ENCODE data around the gene PROS1.

PROS1 gene

DNA sequence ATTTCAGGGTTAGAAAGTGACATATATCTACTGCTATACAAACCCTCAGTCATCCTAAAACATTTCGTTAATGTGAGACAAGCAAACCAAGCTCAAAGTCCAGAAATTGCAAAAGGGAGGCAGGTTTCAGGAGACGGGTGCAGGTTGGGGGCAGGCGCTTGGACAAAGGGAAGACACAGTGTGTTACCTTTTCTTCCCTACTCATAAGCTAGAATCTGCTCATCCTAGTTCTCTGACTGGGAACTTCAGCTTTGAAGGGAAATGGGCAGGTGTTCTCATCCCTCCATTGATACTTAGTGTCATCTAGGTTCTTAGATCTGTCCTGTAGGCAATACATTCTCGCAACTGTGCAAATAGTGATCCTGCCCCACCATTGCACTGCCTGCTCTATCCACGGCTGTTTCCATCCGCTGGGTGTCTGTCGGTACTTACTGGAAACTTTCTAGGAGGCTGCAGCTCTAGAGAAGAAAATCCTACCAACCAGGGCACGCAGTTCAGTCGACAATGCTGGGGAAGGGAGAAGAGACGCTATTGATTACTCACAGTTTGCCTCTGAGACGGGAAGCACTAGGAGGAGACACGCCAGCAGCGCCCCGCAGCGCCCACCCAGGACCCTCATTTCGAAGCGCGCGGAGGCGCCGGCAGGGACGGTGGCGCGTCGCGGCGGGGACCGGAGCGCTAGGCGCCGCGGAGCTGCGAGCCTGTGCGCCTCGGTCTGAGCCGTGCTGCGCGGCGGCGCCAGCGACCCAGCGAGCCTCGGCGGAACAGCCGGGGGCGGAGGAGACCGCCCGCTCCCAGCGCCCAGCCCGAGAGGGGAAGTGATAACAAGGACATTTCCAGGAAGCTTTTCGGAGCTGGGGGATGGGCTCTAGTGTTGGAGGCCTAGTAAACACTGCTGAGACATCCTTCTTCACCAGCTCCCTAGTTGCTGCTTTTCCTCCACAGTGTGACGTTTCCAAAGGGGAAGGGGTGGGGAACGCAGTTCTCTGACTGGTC is at the start of gene PROS1:
TSS of gene PROS1 (minus strand) at position 766 of the 996 bp plus-strand sequence. CDS start at position 619, 147 bp downstream.
- DNase-seq, result peak; percentile 10

DNA sequence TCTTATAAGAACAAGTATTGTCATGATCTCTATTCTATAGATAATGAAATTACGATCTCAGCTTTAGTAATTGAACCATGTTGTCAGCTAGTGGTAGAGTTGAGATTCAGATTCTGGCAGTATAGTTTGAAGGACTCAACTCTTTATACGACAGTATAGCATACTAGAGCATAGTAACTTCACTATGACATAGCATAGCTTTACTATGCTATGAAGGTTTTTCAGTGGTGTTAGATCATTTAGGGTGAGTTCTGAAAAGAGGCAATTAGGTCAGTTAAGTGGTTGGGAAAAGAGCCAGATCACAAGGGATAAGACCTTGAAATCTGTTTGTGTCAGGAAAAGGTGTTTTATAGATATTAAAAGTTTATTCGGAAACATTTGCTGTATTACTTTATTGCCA is 46.6 kb upstream of the PROS1 start:
- DNase-seq, result no peak

DNA sequence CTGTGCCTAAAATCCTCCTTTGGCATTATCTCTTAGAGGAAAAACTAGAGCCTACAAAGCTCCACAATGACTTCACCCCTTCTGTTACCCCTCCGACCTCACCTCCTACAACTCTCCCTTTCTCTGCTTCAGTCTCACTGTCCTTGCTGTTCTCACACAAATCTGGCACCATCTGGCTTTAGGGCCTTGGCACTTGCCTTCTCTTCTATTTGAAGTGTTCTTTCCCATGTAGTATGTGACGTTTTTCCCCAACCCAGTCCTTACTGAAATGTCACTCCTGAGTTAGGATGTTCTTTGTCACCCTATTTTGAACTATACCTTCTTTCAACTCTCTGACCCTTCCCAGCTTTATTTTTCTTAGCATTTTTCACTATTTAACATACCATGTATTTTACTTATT is 46.0 kb upstream of the PROS1 start:
- DNase-seq, result no peak

DNA sequence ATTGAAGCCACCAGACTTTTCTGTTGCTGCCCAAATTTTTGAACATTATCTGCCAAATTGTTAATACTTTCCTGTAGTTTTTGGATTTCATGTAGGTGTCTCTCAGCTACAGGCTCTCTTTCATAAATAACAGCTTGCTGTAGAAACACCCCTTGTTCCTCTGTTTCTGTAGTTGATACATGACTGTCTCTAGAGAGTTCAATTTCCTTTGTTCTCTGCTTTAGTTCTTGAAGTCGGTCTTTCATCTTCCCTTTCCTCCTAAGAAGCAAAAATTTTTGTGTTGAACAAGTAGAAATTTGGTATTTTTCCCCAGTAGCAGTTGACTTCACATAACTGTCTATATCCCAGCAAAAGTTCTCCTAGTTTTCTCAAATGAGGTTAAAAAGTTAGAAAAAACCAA is 41.3 kb upstream of the PROS1 start:
- DNase-seq, result no peak

DNA sequence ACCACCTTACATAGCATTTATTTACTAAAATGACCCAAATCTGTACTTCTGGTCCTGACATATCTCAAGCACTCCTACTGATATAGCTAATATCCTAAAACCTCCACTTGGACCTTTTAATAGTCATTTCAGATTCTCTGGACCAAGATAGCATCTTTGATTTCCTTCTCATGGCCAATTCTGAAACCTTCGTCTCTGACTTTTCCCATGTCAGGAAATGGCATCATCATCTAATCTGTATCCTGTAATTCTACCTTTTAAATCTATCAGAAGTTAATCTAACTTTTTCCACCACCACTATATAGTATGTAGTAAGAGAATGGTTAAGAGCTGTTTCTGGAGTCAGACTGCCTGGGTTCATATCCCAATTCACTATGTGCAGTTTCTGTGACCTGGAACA is 38.5 kb upstream of the PROS1 start:
- no peak for DNase-seq

DNA sequence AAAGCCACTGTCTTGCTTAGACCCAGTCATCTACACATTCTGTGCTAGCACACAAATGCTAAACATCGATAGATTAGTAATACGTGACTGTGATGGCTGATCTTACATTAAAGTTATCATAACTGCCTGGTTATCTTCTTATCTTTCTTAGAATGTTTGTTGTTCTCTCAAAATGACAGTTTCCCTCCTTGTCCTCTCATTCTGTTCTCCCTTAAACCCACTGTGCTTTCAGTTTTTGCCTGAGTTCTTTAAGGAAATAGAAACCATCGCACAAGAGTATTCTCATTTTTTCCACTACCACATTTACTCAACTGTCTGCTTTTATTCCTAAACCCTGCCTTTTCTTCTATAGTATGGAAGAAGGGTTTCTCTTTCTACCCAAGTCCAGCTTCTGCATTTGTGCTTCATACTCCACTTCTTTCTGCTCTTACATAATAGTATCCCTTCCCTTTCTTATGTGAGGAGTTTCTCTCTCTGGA is 37.6 kb upstream of the PROS1 start:
- DNase-seq, result no peak

DNA sequence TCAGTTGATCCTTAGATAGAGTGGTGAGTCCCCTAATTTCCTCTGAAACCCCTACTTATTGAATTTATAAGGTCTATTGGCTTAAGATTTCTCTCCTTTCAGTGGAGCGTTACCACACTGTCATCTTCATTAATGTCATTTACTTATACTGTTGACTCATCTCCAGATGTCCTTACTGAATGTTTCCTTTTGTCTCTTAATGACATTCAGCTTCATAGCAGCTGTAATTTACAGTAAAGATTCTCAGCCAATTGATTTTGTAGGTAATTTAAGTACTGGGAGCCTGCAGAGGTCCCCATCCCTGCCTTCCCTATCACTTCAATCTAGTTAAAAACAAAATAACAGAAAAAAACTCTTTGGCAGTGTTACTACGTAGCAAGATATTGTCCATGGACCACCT is 35.9 kb upstream of the PROS1 start:
- DNase-seq, result no peak

DNA sequence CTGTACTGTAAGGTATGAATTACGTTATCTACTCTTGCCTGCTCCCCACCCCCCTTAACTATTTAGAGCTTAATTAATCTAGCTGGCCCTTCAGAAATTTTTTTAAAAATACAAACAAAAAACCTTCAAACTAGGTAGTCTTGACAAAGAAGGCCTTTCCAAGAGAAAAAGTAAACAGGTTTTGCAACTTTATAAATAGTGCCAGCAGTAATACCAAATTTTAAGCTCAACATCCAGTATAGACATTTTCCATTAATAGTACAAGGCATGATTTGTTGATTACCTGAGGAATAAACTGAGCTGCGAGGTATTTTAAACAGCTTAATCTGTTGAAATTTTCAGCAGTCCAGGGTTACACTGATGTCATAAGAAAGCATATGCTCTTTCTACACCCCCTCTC is 34.6 kb upstream of the PROS1 start:
- no peak for DNase-seq

DNA sequence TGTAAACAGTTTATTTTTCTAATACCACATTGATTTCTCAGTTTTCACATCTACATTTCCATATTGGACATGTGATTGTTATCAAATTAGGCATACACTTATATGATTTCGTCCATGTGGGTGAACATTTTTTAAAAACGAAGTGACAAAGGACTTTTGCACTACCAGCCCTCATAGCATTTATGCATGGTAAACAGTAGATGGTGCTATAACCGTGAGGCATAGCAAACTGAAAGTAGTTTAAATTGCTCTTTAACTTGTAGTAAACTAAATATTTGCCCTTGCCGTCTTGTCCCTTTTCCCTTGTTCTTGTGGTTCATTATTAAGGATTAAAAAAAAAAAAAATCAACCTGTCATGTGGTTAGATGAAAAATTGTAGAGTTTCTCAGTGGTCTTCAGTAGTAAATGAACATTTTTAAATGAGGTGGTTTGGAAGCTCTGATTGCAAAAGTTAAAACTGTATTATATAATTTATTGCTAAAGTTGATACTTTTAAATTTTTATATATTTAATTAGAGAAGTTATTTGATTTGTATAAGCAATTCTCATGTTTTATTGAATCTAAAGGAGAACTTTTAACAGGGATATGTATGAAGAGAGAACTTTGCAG is 30.7 kb upstream of the PROS1 start:
- DNase-seq, result no peak

DNA sequence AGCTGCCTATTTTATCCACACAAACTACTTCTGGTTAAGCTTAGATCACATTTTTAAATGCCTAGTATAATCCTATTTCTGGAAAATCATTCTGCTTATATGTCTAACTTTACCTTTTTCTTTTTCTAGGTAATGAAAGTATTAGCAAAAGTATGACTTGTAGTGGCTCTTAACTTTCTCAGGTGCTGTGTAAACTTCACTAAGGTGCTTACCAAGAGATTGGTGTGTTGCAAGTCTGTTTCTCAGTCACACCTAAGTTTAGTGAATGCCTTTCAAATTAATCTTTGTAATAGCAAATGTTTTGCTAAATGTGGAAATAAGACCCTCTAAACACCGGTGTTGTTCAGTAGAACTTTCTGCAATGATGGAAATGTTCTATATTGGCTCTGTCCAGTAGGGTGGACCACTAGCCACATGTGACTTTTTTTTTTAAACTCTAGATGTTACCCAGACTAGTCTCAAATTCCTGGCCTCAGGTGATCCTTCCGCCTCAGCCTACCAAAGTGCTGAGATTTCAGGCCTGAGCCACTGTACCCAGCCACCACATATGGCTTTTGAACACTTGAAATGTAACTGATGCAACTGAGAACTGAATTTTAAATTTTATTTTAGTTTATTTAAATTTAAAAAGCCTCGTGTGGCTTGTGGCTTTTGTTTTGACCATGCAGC is 28.3 kb upstream of the PROS1 start:
- no peak for DNase-seq

DNA sequence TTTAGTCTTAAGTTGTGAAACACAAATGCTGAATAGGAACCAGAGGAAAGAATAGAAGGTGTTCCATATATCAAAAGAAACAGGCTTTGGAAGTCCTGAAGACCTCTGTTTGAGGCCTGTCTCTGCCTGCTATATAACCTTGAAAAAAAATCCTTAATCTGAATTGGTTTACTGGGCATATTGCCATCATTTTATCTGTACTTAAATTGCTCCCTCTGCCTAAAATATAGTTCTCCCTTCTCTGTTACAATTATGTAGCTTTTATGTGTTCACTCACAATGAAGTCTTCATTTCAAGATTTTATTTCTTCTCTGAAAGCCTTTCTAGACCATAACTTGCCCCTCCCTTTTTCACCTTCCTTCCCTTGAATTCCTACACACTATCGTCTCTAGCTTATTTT is 27.5 kb upstream of the PROS1 start:
- no peak for DNase-seq

DNA sequence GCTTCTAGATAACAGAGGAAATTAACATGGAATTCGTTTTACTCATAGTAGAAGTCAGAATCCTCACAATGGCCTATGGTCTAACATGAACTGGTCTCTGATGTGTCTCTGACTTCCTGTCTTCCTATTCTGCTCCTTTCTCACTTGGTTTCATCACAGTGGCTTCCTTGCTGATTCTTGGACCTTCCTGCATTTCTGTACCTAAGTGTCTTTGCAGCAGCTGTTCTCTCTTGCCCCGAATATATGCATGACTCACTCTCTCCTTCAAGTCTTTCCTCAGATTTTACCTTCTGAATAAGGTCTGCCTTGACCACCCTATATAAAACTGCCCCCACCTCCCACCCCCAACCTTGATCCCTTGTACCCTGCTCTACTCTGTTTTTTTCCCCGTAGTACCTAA is 20.4 kb upstream of the PROS1 start:
- DNase-seq, result no peak

DNA sequence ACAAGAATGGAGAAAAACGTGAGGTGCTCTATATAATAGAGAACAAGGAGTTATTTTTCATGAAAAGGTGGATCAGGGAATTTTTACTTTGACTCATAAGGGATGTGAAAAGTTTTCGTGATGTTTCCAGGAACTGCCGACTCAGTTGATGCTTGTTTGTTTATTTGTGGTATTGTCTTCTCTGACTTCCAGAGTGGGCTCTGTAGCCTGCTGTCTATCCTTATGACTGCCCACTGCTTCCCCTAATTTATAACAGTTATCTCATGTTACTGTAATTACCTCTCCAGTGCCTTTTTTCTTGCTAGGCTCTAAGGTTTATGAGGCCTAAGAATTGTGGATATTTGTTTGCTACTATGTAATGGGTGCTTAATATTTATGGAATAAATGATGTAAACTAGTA is 18.5 kb upstream of the PROS1 start:
- no peak for DNase-seq

DNA sequence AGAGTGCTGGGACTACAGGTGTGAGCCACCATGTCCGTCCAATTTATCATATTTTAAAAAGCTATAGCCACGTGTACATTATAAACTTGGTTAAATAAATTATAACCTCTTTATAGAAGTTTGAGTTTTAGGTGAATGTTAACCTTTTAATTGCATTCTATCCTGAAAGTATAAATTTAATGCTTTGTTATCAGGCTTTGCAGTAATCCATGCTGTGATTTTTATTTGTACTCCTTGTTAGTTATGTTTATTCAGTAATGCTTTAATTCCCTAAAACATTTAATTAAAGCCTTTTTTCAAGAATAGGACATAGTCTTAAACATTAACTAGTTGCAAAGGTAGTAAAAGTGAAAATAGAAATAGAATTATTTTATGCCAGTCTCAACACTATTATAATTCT is 17.9 kb upstream of the PROS1 start:
- DNase-seq, result no peak

DNA sequence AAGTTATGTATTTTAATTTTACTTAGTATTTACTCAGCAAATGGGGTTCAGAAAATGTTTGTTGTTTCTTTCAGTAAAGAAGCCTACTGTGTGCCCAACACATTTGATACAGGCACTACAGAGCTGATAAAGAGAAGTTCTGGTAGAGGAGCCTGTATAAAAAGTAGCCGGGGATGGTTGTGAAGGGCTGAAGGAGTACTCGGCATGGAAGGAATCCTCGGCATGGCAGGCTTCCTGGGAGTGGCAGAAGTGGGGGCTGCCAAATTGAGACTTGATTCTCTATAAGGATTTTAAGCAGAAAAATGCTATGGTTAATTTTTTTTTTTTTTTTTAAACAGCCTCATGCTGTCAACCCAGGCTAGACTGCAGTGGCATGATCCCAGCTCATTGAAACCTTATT is 15.5 kb upstream of the PROS1 start:
- no peak for DNase-seq

DNA sequence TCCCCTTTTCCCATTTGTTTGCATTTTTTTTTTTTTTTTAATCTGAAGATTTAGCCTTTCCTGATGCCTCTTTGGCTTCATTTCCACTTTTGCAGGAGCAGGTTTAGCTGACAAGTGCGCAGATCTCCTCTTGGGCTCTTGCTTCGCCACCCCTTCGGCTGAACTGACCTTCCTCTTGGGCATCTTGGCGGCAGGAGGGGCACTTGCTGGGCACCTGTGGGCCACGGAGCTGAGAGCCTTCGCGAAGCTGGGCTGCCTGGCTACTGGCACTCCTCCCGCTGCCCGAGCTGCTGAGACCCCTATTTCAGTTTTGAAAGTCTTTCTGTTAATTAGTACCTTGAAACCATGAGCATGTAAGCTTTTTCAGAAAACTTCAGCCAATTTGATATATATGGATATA is 15.1 kb upstream of the PROS1 start:
- no peak for DNase-seq

DNA sequence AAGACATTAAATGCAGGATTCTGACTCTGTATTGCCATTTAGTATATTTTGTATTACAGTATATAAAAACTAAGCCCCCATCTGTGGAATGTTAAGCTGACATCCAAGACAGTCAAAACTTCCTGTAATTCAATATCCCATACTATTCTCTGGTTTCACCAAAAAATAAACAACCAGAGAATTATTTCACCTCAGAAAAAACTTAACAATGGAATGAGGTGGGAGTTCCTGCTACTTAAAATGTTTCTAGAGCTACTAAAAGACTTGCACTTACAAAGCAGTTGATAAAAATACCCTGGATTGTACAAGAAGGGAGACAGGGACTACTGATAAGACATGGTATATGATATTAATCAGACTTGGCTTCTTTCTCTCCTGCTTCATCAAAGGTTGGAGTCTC is 14.6 kb upstream of the PROS1 start:
- DNase-seq, result no peak

DNA sequence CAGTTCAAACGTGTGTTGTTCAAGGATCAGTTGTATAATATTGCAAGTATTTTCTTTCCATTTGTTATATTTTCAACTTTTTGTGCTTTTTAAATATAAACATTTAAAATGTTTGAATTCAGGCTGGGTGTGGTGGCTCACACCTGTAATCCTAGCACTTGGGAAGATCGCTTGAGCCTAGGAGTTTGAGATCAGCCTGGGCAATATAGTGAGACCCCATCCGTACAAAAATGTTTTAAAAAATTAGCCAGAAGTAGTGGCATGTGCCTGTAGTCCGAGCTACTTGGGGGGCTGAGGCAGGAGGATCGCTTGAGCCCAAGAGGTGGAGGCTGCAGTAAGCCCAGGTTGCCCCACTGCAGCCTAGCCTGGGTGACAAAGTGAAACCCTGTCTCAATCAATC is 10.9 kb upstream of the PROS1 start:
- DNase-seq, result no peak

DNA sequence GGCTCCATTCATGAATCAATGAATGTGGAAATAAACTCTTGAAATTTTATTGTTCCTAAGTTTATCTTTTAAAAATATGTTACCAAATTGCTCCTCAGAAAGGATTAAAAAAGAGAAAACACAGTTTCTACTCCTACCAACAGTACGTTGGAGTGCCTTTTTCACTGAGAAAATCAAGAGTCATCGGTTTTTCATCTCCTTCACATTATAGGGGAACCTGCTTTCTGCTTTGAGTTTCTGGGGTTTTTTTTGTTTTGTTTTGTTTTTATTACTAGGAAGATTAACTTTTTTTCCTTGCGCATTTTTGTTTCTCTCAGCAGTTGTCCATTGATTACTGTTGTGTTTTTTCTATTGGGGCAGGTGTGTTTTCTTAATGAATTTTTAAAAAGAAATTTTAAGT is 9.7 kb upstream of the PROS1 start:
- no peak for DNase-seq

DNA sequence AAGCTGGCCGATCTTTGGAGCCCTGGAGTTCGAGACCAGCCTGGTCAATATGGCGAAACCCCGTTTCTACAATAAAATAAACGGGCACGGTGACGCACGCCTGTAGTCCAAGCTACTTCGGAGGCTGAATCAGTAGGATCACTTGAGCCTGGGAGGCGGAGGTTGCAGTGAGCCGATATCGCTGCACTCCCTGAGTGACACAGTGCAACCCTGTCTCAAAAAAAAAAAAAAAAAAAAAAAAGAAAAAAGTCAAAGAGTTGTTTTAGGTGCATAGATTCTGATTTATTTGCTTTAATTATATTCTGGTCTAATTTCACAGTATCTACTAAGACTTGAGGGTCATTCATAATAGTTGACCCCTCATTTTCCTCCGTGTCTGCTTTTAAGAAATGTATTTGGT is 8.0 kb upstream of the PROS1 start:
- DNase-seq, result no peak

DNA sequence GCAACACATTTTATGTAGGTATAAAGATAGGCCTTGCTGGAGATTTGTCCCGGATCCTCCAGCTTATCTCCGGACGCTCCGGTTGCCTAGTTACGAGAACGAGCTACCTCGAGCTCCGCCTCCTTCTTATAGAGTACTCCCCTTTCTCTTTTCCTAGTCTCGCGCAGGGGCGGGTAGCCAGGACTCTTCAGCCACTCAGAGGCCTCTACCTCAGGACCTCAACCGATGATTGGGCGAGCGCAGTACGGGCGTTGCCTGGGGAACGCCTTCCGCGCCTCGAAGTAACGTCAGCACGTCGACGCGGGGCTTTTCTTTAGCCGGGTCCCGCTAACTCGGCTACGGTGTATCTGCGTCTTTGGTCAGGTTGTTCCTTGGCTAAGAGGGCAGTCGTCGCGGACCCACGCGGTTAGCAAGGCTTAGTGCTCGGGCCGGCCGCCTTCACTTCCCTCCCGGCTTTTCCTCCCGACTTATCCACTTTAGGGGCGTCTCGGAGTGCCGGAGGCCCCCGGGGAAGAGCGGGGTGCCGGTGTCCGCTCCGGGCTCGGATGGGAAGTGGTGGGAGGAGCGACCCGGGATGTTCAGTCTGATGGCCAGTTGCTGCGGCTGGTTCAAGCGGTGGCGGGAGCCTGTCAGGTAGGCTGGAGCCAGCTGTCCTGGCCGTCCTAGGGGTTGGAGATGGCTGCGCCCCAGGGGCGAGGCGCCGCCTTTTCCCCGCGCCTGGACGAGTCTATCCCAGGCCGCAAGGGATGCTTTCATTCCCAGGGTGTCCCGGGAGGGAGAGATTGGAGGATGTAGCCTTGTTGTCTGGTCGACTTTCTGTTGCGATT is 6.4 kb upstream of the PROS1 start, which contains the start of gene ARL13B:
TSS of gene ARL13B (plus strand) at position 306 of the 827 bp plus-strand sequence. CDS start at position 575, 269 bp downstream.
- DNase-seq, result peak; percentile 97

DNA sequence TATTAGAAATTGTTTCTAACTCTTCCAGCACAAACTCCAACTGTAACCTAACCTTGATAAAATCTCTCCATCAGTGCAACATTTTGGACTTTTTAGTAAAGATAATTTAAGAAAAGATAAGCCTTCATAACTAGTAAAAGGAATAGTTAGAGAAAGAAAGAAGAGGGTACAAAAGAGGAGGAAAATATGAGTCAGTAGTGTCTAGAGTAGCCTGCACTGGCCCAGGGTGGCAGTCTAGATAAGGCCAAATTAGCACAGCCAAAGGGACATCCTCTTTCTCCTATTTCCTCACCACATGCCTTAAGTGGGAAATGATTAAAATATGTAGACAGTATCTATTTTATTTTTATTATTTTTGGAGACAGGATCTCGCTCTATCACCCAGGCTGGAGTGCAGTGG is 3.7 kb downstream of the PROS1 start:
- no peak for DNase-seq

DNA sequence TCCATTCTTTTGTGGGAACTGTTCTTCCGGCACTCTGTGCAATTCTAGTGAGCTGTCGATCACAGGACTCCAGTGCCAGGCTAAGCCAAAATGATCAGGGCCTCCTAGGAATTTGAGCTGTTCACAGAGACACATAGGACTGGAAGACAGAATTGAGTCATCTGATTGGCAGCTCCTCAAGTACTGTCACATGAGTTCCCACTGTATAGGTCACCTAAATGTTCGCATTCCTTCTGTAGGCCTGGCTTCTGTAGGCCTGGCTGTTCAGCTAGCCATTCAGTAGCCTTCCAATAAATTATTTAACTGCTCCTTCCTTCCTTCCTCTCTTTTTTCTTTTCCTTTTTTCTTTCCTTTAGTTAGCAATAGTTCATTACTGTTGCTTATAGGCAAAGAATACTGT is 4.3 kb downstream of the PROS1 start:
- DNase-seq, result no peak

All from NCI-H1092 (cell line).